Left forelimb (tissue), 1 donor: ENCODE data around the gene NAMPT.
"Not testable (repeated sequence)": the region's sequence is repeated elsewhere in the genome, so short reads cannot be mapped to it uniquely, and the experiment has no call there.

Source experiments
- DNase-seq: peaks from one replicate; pipeline ENCODE4 v3.0.0-alpha.2; 2018; ENCODE audit warnings: low spot score

The NAMPT gene

GRCh38 chr7:106304568-106304967, 19.8 kb upstream of the NAMPT start:
- DNase-seq: no peak

GRCh38 chr7:106298631-106299030, 13.8 kb upstream of the NAMPT start:
- not testable (repeated sequence) for DNase-seq

GRCh38 chr7:106298155-106298554, 13.4 kb upstream of the NAMPT start:
- DNase-seq: not testable (repeated sequence)

- DNase-seq: no peak
Measured at GRCh38 chr7:106294334-106294733, 9.6 kb upstream of the NAMPT start.

GRCh38 chr7:106291247-106291646, 6.5 kb upstream of the NAMPT start:
- no peak for DNase-seq

GRCh38 chr7:106290319-106290718, 5.5 kb upstream of the NAMPT start:
- DNase-seq: no peak

- no peak for DNase-seq
Measured at GRCh38 chr7:106289848-106290247, 5.1 kb upstream of the NAMPT start.

- DNase-seq: no peak
Measured at GRCh38 chr7:106288263-106288662, 3.5 kb upstream of the NAMPT start.

GRCh38 chr7:106287786-106288185, 3.0 kb upstream of the NAMPT start:
- no peak for DNase-seq

- DNase-seq: no peak
Measured at GRCh38 chr7:106285855-106286492, 1.2 kb upstream of the NAMPT start.

GRCh38 chr7:106285051-106285854, 470 bp upstream of the NAMPT start:
- DNase-seq: peak; percentile 99

GRCh38 chr7:106283831-106284713, 711 bp downstream of the NAMPT start:
- DNase-seq: peak; percentile 74

- DNase-seq: no peak
Measured at GRCh38 chr7:106283501-106283830, 1.3 kb downstream of the NAMPT start.

- DNase-seq: no peak
Measured at GRCh38 chr7:106282852-106283251, 1.9 kb downstream of the NAMPT start.

GRCh38 chr7:106282390-106282789, 2.4 kb downstream of the NAMPT start:
- no peak for DNase-seq

- DNase-seq: no peak
Measured at GRCh38 chr7:106281585-106282318, 3.0 kb downstream of the NAMPT start.

- no peak for DNase-seq
Measured at GRCh38 chr7:106281127-106281526, 3.7 kb downstream of the NAMPT start.

GRCh38 chr7:106279425-106280197, 5.2 kb downstream of the NAMPT start:
- DNase-seq: no peak

GRCh38 chr7:106278695-106279094, 6.1 kb downstream of the NAMPT start:
- DNase-seq: no peak

- DNase-seq: no peak
Measured at GRCh38 chr7:106277976-106278375, 6.8 kb downstream of the NAMPT start.

GRCh38 chr7:106276513-106276912, 8.3 kb downstream of the NAMPT start:
- no peak for DNase-seq
